Kidney epithelial cell (primary cell): ENCODE measurements around the gene GUCA1A. TPM values are rescaled to one million over a fixed set of nuclear protein-coding genes. Genes with fewer than 3 reads are reported as not detected.

Experiments used
- DNase-seq: peaks from one replicate; pipeline ENCODE4 v3.0.0-alpha.2; 2010; ENCODE audit warnings: low read depth
- H3K27me3 ChIP-seq: 2 replicates; pipeline ENCODE4 v1.6.0; 2011; ENCODE audit warnings: low read length; ENCODE audit not compliant: control insufficient read depth, insufficient read depth
- H3K36me3 ChIP-seq: 2 replicates; pipeline ENCODE4 v1.5.1; 2011; ENCODE audit warnings: low read length; ENCODE audit not compliant: control insufficient read depth, insufficient read depth
- H3K4me3 ChIP-seq: 2 replicates; pipeline ENCODE4 v1.5.1; 2011; ENCODE audit warnings: low read depth, mild to moderate bottlenecking, control low read depth, low read length
- total RNA-seq: library from RNA; depleted of rRNA; stranded (reverse); fragments of >200 nt; gene quantifications from 2 replicates; pipeline ENCODE4 v1.2.3, GENCODE V29; 2015
- TF ChIP-seq, protein P1 (sequence below): IDR thresholded peaks from 2 replicates; pipeline ENCODE4 v1.5.1; 2011; ENCODE audit warnings: mild to moderate bottlenecking, moderate library complexity, low read length, control low read depth, inconsistent platforms; ENCODE audit not compliant: insufficient read depth, poor library complexity, severe bottlenecking

The GUCA1A gene
- total RNA-seq, 1 donor from 2014 or later, result 0.25 TPM

DNA sequence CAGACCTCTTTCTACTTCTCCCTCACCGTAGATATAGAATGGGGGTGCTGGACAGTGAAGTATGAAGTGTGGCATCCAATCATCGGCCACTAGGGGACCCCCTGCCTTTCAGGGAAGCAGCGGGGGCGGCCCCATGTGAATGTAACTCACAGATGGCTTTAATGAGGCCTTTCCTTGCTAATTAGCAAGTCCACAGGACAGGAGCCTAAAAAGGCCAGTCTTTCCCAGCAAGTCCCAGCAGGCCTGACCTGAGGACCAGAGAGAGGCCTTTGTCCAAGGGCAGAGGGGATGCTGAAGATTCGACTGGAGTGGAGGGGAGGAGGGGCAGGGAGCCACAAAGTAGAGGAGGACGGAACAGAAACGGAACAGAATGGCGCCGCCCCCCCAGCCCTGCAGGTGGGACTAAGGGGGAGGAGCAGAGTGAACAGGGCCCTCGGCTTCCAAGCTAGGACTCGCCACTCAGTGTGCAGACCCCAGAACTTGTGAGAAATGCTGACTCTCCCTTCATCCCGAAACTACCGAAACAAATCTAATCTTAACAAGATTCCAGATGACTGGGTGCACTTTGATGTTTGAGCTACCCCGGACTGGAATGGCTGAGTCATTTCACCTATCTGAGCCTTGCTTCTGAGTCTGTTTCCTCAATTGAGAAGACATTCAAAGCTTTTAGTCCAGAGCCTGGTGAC is 36.5 kb upstream of the GUCA1A start:
- TF ChIP-seq, protein P1, sequence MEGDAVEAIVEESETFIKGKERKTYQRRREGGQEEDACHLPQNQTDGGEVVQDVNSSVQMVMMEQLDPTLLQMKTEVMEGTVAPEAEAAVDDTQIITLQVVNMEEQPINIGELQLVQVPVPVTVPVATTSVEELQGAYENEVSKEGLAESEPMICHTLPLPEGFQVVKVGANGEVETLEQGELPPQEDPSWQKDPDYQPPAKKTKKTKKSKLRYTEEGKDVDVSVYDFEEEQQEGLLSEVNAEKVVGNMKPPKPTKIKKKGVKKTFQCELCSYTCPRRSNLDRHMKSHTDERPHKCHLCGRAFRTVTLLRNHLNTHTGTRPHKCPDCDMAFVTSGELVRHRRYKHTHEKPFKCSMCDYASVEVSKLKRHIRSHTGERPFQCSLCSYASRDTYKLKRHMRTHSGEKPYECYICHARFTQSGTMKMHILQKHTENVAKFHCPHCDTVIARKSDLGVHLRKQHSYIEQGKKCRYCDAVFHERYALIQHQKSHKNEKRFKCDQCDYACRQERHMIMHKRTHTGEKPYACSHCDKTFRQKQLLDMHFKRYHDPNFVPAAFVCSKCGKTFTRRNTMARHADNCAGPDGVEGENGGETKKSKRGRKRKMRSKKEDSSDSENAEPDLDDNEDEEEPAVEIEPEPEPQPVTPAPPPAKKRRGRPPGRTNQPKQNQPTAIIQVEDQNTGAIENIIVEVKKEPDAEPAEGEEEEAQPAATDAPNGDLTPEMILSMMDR, result peak; percentile 57
- Histone ChIP-seq H3K27me3 (no peaks in the 10 kb centered on the region), H3K36me3 (no peaks in the 10 kb centered on the region), H3K4me3 (no peak overlapping the region)
- no peak for DNase-seq

GRCh38 chr6:42137194-42137753 is 35.9 kb upstream of the GUCA1A start:
- Histone ChIP-seq H3K36me3 (no peaks in the 10 kb centered on the region), H3K4me3 (no peak overlapping the region), H3K27me3 (no peaks in the 10 kb centered on the region)
- TF ChIP-seq, protein P1, result no peak
- DNase-seq, result no peak

DNA sequence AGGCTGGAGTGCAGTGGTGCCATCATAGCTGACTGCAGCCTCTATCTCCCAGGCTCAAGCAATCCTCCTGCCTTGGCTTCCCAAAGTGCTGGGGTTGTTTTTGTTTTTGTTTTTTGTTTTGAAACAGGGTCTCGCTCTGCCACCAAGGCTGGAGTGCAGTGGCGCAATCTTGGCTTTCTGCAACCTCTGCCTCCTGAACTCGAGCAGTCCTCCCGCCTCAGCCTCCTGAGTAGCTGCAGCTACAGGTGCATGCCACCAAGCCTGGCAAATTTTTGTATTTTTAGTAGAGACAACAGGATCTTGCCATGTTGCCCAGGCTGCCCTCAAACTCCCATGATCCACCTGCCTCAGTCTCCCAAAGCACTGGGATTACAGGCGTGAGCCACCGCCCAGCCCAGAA is 35.0 kb upstream of the GUCA1A start:
- Histone ChIP-seq H3K4me3 (no peak overlapping the region), H3K27me3 (no peaks in the 10 kb centered on the region), H3K36me3 (no peaks in the 10 kb centered on the region)
- DNase-seq, result no peak
- TF ChIP-seq, protein P1, result no peak

DNA sequence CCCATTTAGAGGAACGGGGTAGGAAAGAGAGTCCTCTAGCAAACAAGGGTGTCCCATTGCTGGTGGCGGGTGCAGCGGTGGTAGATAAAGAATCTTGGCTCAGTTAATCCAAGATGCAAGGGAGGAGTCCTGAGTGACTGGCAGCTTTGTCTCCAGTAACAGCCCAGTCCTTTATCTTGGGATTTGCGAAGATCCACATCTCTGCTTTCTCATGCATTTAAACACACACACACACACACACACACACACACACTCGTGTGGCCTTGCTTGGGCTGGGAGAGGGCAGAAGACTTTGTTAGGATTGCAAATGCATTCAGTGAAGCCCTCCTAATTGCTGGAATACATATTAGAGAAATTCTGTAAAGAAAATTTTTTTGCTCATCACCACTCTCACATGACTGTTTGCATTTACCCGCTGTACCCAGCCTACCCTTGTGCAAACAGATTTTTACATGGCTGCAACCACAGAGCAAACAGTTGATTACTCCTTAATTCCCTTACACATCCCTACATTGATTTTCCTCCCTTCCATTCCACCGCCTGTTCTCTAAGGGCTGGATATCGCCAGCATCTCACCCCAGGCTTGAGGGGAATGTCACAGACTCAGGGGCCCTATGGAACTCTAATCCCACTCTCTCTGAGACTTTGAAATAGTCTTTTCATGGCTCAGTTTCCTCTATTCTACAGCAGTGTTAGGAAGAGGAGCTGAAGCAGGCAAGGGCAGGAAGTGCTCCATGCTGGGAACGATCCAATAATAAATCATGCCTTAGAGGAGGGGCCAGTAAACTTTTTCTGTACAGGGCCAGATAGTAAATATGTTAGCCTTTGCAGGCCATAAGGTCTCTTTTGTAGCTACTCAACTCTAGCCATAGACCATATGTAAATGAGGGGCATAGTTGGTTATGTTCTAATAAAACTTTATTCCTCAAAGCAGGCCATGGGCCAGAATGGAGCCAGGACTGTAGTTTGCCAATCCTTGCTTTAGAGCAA is 34.2 kb upstream of the GUCA1A start:
- DNase-seq, result no peak
- H3K4me3 ChIP-seq, result no peak overlapping the region
- H3K27me3 ChIP-seq, result no peaks in the 10 kb centered on the region
- TF ChIP-seq, protein P1, result no peak
- H3K36me3 ChIP-seq, result no peaks in the 10 kb centered on the region

DNA sequence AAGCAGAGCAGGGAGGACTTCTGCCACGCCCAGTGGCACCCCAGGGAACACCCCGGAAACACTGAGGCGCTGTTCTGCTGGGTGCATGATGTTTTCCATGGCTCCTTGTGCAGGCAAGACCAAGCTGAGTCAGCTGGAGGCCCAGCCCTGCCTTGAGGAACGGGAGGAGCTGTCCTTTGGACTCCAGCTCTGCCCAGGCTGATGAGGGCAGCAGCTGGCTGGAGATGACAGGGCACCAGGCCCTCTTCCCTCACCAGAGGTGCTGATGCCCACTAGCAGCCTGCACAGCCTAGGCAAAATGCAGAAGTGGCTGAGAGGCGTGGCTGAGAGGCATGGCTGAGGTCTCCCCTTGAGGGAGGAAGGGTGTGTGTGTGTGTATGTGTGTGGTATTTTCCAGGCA is 33.1 kb upstream of the GUCA1A start:
- H3K36me3 ChIP-seq, result no peaks in the 10 kb centered on the region
- DNase-seq, result no peak
- TF ChIP-seq, protein P1, result no peak
- H3K4me3 ChIP-seq, result no peak overlapping the region
- no peaks in the 10 kb centered on the region for H3K27me3 ChIP-seq
